IPS-15b (cell line): ENCODE data around the gene RHOU.
A peak's percentile ranks its signal among the peaks of the same experiment; 100 is the strongest.

Experiments used
- H3K27me3 ChIP-seq: one replicate; pipeline ENCODE4 v1.6.1; 2013; ENCODE audit warnings: low read length; ENCODE audit not compliant: control insufficient read depth, insufficient read depth
- H3K36me3 ChIP-seq: one replicate; pipeline ENCODE4 v1.6.1; 2013; ENCODE audit warnings: low read length; ENCODE audit not compliant: control insufficient read depth, insufficient read depth
- H3K4me1 ChIP-seq: one replicate; pipeline ENCODE4 v1.6.1; 2013; ENCODE audit warnings: mild to moderate bottlenecking, low read length; ENCODE audit not compliant: control insufficient read depth, insufficient read depth
- H3K4me3 ChIP-seq: one replicate; pipeline ENCODE4 v1.5.1; 2013; ENCODE audit warnings: low read depth, low read length
- H3K9ac ChIP-seq: one replicate; pipeline ENCODE4 v1.6.1; 2013; ENCODE audit warnings: low read depth, mild to moderate bottlenecking, low read length
- H3K9me3 ChIP-seq: one replicate; pipeline ENCODE4 v1.6.1; 2013; ENCODE audit warnings: mild to moderate bottlenecking, low read length; ENCODE audit not compliant: control insufficient read depth, insufficient read depth

Gene RHOU

DNA sequence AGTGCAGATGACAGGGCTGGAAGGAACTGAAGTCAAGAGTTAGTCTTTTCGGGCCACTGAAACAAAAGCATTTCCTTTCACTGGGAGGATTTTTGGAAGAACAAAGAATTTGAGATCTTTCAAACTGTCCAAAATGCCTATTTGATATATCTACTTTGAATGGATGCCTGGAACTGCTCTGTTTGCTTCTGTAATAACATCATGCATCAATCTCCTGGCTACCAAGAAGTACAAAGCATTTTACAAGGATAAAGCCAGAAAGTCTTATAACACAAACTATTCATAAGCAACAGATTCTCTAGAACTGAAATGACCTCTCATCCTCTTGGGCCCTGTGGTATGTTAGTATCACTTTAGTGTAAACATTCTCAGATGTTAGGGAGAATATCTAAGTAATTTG is 18.2 kb upstream of the RHOU start:
- no peaks in the 10 kb centered on the region for H3K27me3 ChIP-seq
- H3K4me1 ChIP-seq, result no peaks in the 10 kb centered on the region
- no peak overlapping the region for H3K4me3 ChIP-seq
- no peaks in the 10 kb centered on the region for H3K9me3 ChIP-seq
- no peak overlapping the region for H3K9ac ChIP-seq
- H3K36me3 ChIP-seq, result no peaks in the 10 kb centered on the region

DNA sequence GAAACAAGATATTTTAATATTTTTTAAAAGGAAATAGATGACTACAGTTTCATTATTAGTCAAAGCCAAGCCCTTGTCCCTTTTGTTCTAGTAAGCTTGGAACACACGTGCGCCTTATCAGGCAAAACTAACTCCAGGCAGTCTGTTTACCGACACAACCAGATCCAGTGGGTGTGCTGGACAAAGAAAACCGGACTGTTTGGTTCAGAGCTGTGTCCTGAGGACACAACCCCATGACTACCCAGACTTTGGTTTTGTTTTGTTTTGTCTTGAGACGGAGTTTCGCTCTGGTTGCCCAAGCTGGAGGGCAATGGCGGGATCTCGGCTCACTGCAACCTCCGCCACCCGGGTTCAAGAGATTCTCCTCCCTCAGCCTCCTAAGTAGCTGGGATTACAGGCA is 13.9 kb upstream of the RHOU start:
- no peak overlapping the region for H3K4me3 ChIP-seq
- H3K27me3 ChIP-seq, result no peaks in the 10 kb centered on the region
- H3K4me1 ChIP-seq, result no peaks in the 10 kb centered on the region
- H3K36me3 ChIP-seq, result no peaks in the 10 kb centered on the region
- no peaks in the 10 kb centered on the region for H3K9me3 ChIP-seq
- no peak overlapping the region for H3K9ac ChIP-seq

DNA sequence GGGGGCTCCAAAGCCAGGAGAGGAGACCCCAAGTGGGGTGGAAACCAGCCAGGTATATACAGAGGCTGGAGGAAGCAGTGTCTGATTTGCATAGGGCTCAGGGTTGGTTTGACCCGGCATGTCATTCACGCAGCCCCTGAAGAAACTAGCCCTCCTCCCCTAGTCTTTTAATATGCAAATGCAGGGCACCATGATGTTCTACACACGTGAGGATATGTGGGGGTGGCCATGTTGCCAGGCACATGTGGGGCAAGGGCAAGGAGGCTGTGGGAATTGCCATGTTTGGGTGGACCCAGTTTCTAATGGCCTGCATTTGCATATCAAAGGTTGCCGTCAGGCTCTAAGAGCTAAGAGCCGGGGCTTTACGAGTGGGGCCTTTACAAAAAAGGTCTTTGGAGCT is 12.0 kb upstream of the RHOU start:
- H3K4me3 ChIP-seq, result no peak overlapping the region
- H3K4me1 ChIP-seq, result no peaks in the 10 kb centered on the region
- no peaks in the 10 kb centered on the region for H3K27me3 ChIP-seq
- no peaks in the 10 kb centered on the region for H3K9me3 ChIP-seq
- H3K9ac ChIP-seq, result no peak overlapping the region
- H3K36me3 ChIP-seq, result no peaks in the 10 kb centered on the region

DNA sequence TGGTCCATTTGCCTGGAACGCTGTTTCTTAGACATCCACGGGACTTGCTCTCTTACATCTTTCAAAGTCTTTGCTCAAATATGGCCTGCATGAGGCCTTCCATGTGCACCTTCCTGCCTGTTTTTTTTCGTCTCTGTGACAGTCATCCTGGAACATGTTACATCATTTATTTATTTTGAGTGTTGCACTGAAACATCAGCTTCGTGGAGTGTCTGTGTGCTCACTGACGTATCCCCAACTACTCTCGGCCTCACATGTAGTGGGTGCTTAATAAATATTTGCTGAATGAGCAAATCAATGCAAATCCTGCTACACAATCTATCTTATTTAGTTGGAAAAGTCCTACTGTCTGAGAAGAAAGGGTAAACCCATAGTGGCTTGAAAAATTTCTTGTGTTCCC is 11.4 kb upstream of the RHOU start:
- H3K27me3 ChIP-seq, result no peaks in the 10 kb centered on the region

DNA sequence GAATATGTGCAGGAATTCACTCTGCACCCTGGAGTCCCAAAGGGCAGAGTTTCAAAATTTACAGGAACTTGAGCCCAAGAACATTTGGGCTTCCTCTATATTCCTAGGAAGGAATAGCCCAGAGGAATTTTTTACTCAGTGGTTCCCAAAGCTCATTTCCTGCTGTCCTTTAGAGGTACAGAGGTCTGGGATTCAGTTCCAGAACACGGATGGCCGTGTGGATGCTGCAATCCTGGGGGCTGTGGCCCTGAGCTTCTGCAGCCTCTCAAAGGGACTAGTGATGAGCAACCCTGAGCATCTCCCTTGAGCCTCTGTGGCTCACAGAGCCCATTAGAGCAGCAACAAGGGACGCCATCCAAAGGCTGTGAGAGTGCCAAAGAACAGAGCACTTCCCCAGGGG is 10.1 kb upstream of the RHOU start:
- H3K4me3 ChIP-seq, result no peak overlapping the region
- no peaks in the 10 kb centered on the region for H3K4me1 ChIP-seq
- no peaks in the 10 kb centered on the region for H3K36me3 ChIP-seq

More for the DNA sequence above, 11.4 kb upstream of the RHOU start:
- no peaks in the 10 kb centered on the region for H3K4me1 ChIP-seq
- H3K9ac ChIP-seq, result no peak overlapping the region
- H3K36me3 ChIP-seq, result no peaks in the 10 kb centered on the region
- H3K4me3 ChIP-seq, result no peak overlapping the region
- H3K9me3 ChIP-seq, result no peaks in the 10 kb centered on the region

DNA sequence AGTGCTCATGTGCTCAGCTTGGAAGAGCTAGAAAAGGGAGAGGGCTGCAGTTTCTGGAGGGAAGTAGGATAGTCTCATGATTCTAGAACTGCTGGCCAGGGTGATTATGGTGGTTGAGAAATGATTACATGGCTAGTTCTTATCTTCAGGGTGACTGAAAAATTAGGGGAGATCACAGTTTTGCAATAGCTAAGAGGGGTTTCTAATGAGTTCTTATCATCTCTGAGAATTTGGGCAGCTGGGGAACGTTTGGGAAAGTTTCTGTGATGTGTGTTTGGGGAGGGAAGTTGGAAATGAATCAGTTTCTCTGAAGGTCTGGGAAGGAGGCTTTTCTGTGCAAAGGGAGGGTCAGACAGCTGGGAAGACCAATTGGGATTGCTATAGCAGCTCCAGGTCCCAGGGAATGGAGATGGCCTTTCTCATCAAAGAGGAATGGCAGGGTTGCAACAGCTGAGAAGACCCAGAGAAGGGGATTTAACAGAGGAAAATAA is 7.6 kb upstream of the RHOU start:
- Histone ChIP-seq H3K9me3 (no peaks in the 10 kb centered on the region), H3K27me3 (no peaks in the 10 kb centered on the region), H3K9ac (no peak overlapping the region), H3K36me3 (no peaks in the 10 kb centered on the region), H3K4me1 (no peaks in the 10 kb centered on the region), H3K4me3 (no peak overlapping the region)

More for the DNA sequence above, 10.1 kb upstream of the RHOU start:
- Histone ChIP-seq H3K9me3 (no peaks in the 10 kb centered on the region), H3K9ac (no peak overlapping the region), H3K27me3 (no peaks in the 10 kb centered on the region)

DNA sequence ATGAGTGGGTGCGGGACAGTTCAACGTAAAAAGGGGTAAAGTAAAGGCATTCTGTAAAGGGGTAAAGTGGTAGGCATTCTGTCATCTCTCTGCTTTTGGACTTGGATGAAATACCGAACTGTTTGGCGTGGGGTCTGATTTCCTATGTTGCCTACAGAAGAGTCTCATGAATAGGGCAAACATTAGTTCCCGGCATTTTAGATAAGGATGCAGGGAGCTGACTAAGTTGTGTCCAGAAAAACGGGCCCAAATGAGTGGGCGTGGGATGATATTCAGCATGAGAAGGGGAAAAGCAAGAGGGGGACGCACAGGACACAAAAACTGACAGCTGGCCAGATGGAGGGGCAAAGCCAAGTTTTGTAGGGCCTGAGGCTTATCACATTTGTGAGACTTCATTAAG is 2.9 kb upstream of the RHOU start:
- no peaks in the 10 kb centered on the region for H3K36me3 ChIP-seq
- H3K4me3 ChIP-seq, result no peak overlapping the region
- no peak overlapping the region for H3K9ac ChIP-seq
- no peaks in the 10 kb centered on the region for H3K9me3 ChIP-seq
- no peaks in the 10 kb centered on the region for H3K4me1 ChIP-seq
- H3K27me3 ChIP-seq, result peaks cover 15% of the 10 kb centered on the region

DNA sequence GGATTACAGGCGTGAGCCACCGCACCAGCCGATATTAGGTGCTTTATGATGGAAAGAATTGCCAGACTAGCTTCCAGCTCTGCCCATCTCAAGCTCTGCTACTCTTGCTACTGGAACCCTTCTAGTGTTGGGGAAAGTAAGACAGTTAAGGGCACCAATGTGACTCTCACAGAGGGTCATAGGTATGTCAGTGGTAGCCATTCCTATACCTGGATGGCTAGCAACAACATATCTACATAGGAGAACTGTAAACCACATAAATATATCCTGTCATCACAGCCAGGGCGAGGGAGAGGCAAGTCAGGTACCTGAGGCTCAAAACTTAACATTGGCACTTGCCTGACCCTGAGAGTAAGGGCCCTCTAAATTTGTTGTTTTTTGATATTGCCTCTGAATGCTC is 1.7 kb upstream of the RHOU start:
- no peaks in the 10 kb centered on the region for H3K36me3 ChIP-seq
- H3K9me3 ChIP-seq, result no peaks in the 10 kb centered on the region
- H3K9ac ChIP-seq, result no peak overlapping the region
- peaks cover 15% of the 10 kb centered on the region for H3K27me3 ChIP-seq
- no peaks in the 10 kb centered on the region for H3K4me1 ChIP-seq
- no peak overlapping the region for H3K4me3 ChIP-seq

DNA sequence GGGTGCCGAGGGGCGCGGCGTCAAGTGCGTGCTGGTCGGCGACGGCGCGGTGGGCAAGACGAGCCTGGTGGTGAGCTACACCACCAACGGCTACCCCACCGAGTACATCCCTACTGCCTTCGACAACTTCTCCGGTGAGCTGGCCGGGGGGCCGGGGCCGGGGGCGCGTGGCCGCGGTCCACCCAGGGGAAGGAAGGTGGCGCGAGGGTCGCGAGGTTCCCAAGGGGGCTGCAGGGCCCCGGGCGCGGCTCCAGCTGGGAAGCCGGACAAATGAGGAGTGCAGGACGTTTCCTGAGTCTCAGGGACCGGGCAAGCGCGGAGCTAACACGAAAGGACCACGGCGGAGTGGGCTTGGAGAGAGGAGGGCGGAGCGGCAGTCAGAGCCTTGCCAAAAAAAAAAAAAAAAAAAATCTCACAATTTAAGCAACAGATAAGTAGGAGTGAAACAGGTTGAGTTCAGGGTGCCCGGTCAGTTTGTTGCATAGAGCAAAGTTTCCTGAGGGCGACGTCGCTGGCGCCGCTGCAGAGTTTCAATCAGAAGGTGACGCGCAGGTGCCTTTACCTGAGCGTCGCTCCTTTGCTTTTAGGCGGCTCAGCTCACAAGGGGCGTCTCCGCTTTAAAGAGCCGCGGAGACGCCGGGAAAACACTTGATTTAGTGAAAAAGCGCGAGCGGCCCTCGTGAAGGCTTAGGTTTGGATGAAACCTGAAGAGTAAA is 750 bp downstream of the RHOU start:
- peak overlapping the region; percentile 39 for H3K4me3 ChIP-seq

DNA sequence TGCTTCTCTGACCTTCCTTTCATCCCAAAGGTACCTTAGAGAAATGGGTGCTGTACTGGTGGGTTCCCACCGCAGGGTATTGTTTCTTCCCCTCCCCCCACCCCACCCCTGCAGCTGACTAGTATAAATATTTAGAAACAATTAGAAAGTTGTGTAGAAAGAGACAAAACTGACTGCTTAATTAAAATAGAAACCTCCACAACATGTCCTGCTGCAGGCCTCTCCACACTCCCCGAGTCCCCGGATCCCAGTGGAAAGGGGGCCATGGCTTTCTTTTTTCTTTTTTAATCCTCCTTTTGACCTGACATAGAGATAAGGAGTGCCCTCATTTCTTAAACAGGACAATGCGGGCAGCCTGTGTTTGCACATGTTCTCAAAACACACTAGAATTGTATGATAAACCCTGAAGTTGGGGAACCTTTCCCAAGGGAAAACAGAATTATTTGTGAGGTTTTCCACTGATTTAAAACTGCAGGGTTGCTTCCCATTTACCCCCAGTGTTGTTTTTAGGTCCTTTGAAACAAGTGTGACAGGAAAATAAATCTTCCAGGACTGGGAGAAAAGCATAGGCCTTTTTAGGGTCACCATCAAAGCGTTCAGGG is 1.7 kb downstream of the RHOU start:
- Histone ChIP-seq H3K9me3 (no peaks in the 10 kb centered on the region), H3K27me3 (peaks cover 15% of the 10 kb centered on the region), H3K4me1 (no peaks in the 10 kb centered on the region), H3K36me3 (no peaks in the 10 kb centered on the region), H3K9ac (no peak overlapping the region), H3K4me3 (peak overlapping the region; percentile 39)

More for the DNA sequence above, 750 bp downstream of the RHOU start:
- Histone ChIP-seq H3K9me3 (no peaks in the 10 kb centered on the region), H3K9ac (no peak overlapping the region), H3K4me1 (no peaks in the 10 kb centered on the region), H3K36me3 (no peaks in the 10 kb centered on the region), H3K27me3 (peaks cover 15% of the 10 kb centered on the region)

DNA sequence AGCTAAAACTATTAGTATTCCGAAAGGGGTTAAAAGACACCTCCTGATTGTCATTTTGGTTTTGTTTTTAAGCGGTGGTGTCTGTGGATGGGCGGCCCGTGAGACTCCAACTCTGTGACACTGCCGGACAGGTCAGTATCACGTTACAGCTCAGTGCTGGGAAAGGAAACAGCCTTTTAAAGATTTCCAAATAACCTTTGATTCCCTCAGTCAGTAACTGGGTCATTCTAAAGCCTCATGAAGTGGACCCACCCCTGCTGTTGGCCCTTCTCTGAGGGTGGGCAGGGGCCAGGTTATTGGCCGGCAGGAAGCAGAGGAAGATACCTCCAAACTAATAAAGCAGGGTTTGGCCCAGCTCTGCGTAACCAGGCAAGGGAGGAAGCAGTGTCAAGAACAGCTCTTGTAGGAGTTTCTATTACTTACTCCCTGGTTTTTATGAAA is 2.3 kb downstream of the RHOU start:
- no peaks in the 10 kb centered on the region for H3K9me3 ChIP-seq
- H3K36me3 ChIP-seq, result no peaks in the 10 kb centered on the region
- H3K4me3 ChIP-seq, result no peak overlapping the region
- H3K4me1 ChIP-seq, result no peaks in the 10 kb centered on the region
- peaks cover 15% of the 10 kb centered on the region for H3K27me3 ChIP-seq
- no peak overlapping the region for H3K9ac ChIP-seq

DNA sequence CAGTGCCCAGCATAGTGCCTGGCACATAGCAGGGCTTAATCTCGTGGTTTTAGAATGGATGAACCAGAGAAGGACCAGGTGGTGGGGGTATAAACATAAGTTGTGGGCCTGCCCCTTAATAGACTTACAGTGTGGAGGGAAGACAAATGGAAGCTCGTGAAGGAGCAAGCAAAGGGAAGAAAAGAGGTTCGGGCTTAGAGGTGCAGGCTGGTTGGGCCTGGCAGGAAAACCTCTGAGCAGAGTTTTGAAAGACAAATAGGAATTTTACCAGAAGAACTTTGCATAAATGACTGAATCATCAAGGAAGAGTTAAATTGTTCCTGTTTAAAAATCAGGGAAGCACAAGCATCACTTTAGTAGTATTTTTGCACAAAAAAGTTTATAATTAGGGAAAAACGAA is 4.5 kb downstream of the RHOU start:
- peaks cover 1% of the 10 kb centered on the region for H3K27me3 ChIP-seq
- H3K9ac ChIP-seq, result no peak overlapping the region
- H3K9me3 ChIP-seq, result no peaks in the 10 kb centered on the region
- no peak overlapping the region for H3K4me3 ChIP-seq
- H3K36me3 ChIP-seq, result no peaks in the 10 kb centered on the region
- no peaks in the 10 kb centered on the region for H3K4me1 ChIP-seq
